ENCODE data around the gene C1R.
"Not testable (repeated sequence)": the region's sequence is repeated elsewhere in the genome, so short reads cannot be mapped to it uniquely, and the experiment has no call there.

Gene C1R

GRCh38 chr12:7037411-7037810, 54.8 kb downstream of the C1R start:
- not testable (repeated sequence) for DNase-seq (ENCODE audit: low read depth in 3 of 3)

GRCh38 chr12:7035463-7035862, 56.8 kb downstream of the C1R start:
- no peak for DNase-seq (ENCODE audit: low read depth in 3 of 3)

- no peak for DNase-seq (ENCODE audit: low read depth in 3 of 3)
These were observed 57.8 kb downstream of the C1R start for GRCh38 chr12:7034464-7034863.

DNA sequence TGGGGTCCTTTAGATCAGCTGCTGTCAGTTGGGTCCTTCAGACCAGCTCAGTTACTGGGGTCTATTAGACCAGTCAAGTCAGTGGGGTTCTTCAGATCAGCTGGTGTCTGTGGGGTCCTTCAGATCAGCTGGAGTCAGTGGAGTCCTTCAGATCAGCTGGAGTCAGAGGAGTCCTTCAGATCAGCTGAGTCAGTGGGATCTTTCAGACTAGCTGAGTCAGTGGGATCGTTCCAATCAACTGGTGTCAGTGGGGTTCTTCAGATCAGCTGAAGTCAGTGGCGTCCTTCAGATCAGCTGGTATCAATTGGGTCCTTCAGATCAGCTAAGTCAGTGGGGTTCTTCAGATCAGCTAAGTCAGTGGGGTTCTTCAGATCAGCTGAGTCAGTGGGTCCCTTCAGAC, 59.3 kb downstream of the C1R start:
- DNase-seq (ENCODE audit: low read depth in 3 of 3), result no peak

GRCh38 chr12:7031306-7031705, 60.9 kb downstream of the C1R start:
- no peak for DNase-seq (ENCODE audit: low read depth in 3 of 3)
